ENCODE results near the gene DOCK2.

DOCK2 gene

GRCh38 chr5:170103447-170103846, 466.4 kb downstream of the DOCK2 start:
- no peak for DNase-seq (ENCODE audit: low spot score)

GRCh38 chr5:170104299-170104698, 467.2 kb downstream of the DOCK2 start:
- no peak for DNase-seq (ENCODE audit: low spot score)

- no peak for DNase-seq (ENCODE audit: low spot score)
Measured at GRCh38 chr5:170104710-170105109, 467.6 kb downstream of the DOCK2 start.

- DNase-seq (ENCODE audit: low spot score): no peak
Measured at GRCh38 chr5:170105642-170106611, 468.9 kb downstream of the DOCK2 start, which contains the start of gene FOXI1. FOXI1 (plus strand) TSS chr5:170105897; CDS start chr5:170105958, 61 bp downstream.

GRCh38 chr5:170107674-170108073, 470.6 kb downstream of the DOCK2 start:
- no peak for DNase-seq (ENCODE audit: low spot score)

GRCh38 chr5:170108266-170108785, 471.3 kb downstream of the DOCK2 start:
- no peak for DNase-seq (ENCODE audit: low spot score)

GRCh38 chr5:170109059-170110031, 472.3 kb downstream of the DOCK2 start:
- DNase-seq (ENCODE audit: low spot score): no peak

- no peak for DNase-seq (ENCODE audit: low spot score)
Measured at GRCh38 chr5:170110403-170111087, 473.5 kb downstream of the DOCK2 start.

- DNase-seq (ENCODE audit: low spot score): no peak
Measured at GRCh38 chr5:170111088-170111785, 474.2 kb downstream of the DOCK2 start.

- no peak for DNase-seq (ENCODE audit: low spot score)
Measured at GRCh38 chr5:170112876-170113521, 475.9 kb downstream of the DOCK2 start.

GRCh38 chr5:170113522-170113900, 476.4 kb downstream of the DOCK2 start:
- no peak for DNase-seq (ENCODE audit: low spot score)

- DNase-seq (ENCODE audit: low spot score): no peak
Measured at GRCh38 chr5:170114271-170114670, 477.2 kb downstream of the DOCK2 start.

- DNase-seq (ENCODE audit: low spot score): no peak
Measured at GRCh38 chr5:170115925-170116324, 478.9 kb downstream of the DOCK2 start.

GRCh38 chr5:170117736-170118135, 480.7 kb downstream of the DOCK2 start:
- no peak for DNase-seq (ENCODE audit: low spot score)

- no peak for DNase-seq (ENCODE audit: low spot score)
Measured at GRCh38 chr5:170120576-170120975, 483.5 kb downstream of the DOCK2 start.

- no peak for DNase-seq (ENCODE audit: low spot score)
Measured at GRCh38 chr5:170121321-170121720, 484.2 kb downstream of the DOCK2 start.

GRCh38 chr5:170126061-170126460, 489.0 kb downstream of the DOCK2 start:
- DNase-seq (ENCODE audit: low spot score): no peak

- DNase-seq (ENCODE audit: low spot score): no peak
Measured at GRCh38 chr5:170126626-170127025, 489.6 kb downstream of the DOCK2 start.

- DNase-seq (ENCODE audit: low spot score): no peak
Measured at GRCh38 chr5:170131235-170131634, 494.2 kb downstream of the DOCK2 start.

- peak; percentile 2 for DNase-seq (ENCODE audit: low spot score)
Measured at GRCh38 chr5:170132269-170132975, 495.3 kb downstream of the DOCK2 start.
